CD8-positive, alpha-beta memory T cell (primary cell): Measurements from ENCODE around the gene CAPN13. TPM values are rescaled to one million over a fixed set of nuclear protein-coding genes. Genes with fewer than 3 reads are reported as not detected.
A peak's percentile ranks its signal among the peaks of the same experiment; 100 is the strongest.

Experiments
- CTCF ChIA-PET: fragments of 350-600 bp; sonication (Branson Sonifier 250); formaldehyde crosslinking; loops from one replicate; lab custom pipeline; 2021; ENCODE audit warnings: antibody characterized with exemption; lab: Charles Lee
- POLR2A ChIA-PET: fragments of 350-600 bp; sonication (Branson Sonifier 250); formaldehyde crosslinking; loops from one replicate; lab custom pipeline; 2021; ENCODE audit warnings: antibody characterized with exemption; lab: Charles Lee
- DNase-seq, 5 donors: peaks; one replicate each; pipeline versions ENCODE4 v3.0.0 to v3.0.0-alpha.2; 2020 to 2022; ENCODE audit warnings: mixed read lengths in 1 of 5
- H3K27ac ChIP-seq: one replicate; pipeline ENCODE4 v1.7.0; 2013; ENCODE audit warnings: low read depth, mild to moderate bottlenecking, low read length, moderate library complexity
- H3K27me3 ChIP-seq: 2 replicates; pipeline ENCODE4 v1.7.0; 2013; ENCODE audit warnings: low read length, mild to moderate bottlenecking; ENCODE audit not compliant: insufficient read depth, poor library complexity, severe bottlenecking
- H3K36me3 ChIP-seq: 2 replicates; pipeline ENCODE4 v1.7.0; 2013; ENCODE audit warnings: mild to moderate bottlenecking, low read length, moderate library complexity; ENCODE audit not compliant: insufficient read depth
- H3K4me1 ChIP-seq: 2 replicates; pipeline ENCODE4 v1.7.0; 2013; ENCODE audit warnings: mild to moderate bottlenecking, low read length, moderate library complexity; ENCODE audit not compliant: insufficient read depth
- H3K4me3 ChIP-seq: 2 replicates; pipeline ENCODE4 v1.7.0; 2013; ENCODE audit warnings: mild to moderate bottlenecking, low read length
- H3K9me3 ChIP-seq: 2 replicates; pipeline ENCODE4 v1.7.0; 2013; ENCODE audit warnings: mild to moderate bottlenecking, low read length
- H3K27ac Mint-ChIP-seq, 8 donors: one replicate each; pipeline ENCODE4 v1.8.0; 2020 to 2021; ENCODE audit warnings: mixed read lengths in 8 of 8, mild to moderate bottlenecking in 6 of 8, inconsistent platforms in 3 of 8, moderate library complexity in 3 of 8
- H3K27me3 Mint-ChIP-seq, 2 donors: one replicate each; pipeline ENCODE4 v1.8.0; 2020 to 2021; ENCODE audit warnings: mixed read lengths in 2 of 2, mild to moderate bottlenecking in 1 of 2, moderate library complexity in 1 of 2
- H3K36me3 Mint-ChIP-seq, 3 donors: one replicate each; pipeline ENCODE4 v1.8.0; 2020 to 2021; ENCODE audit warnings: mixed read lengths in 3 of 3, inconsistent platforms in 1 of 3, mild to moderate bottlenecking in 1 of 3
- H3K4me1 Mint-ChIP-seq, 3 donors: one replicate each; pipeline ENCODE4 v1.8.0; 2020 to 2021; ENCODE audit warnings: mixed read lengths in 3 of 3, inconsistent platforms in 1 of 3, mild to moderate bottlenecking in 1 of 3
- H3K4me3 Mint-ChIP-seq, 7 donors: one replicate each; pipeline ENCODE4 v1.8.0; 2020 to 2021; ENCODE audit warnings: mixed read lengths in 7 of 7, mild to moderate bottlenecking in 6 of 7, moderate library complexity in 4 of 7, inconsistent platforms in 2 of 7
- H3K9me3 Mint-ChIP-seq, 5 donors: one replicate each; pipeline ENCODE4 v1.8.0; 2020 to 2022; ENCODE audit warnings: mixed read lengths in 5 of 5, mild to moderate bottlenecking in 3 of 5, moderate library complexity in 2 of 5, inconsistent platforms in 1 of 5
- polyA plus RNA-seq: library from polyadenylated mRNA; unstranded; fragments of 300-500 nt; fragmentation: Illumina TruSeq; gene quantifications from one replicate; pipeline ENCODE4 v1.2.3, GENCODE V29; 2021
- total RNA-seq, 2 experiments: library from RNA; stranded (reverse); gene quantifications; one replicate each; pipeline ENCODE4 v1.2.3, GENCODE V29; 2021

CAPN13 gene
- total and polyA plus RNA-seq, 3 experiments from 2014 or later, result not detected

GRCh38 chr2:30691091-30691947 lies 115.9 kb downstream of the CAPN13 start:
- Histone ChIP-seq H3K4me1 (no peaks in the 10 kb centered on the region), H3K9me3 (no peaks in the 10 kb centered on the region), H3K4me3 (no peak overlapping the region), H3K27me3 (no peaks in the 10 kb centered on the region), H3K27ac (no peak overlapping the region), H3K36me3 (no peaks in the 10 kb centered on the region)
- H3K4me3 Mint-ChIP-seq, result no peak overlapping the region
- H3K27me3 Mint-ChIP-seq, result peaks cover 6 to 9% of the 10 kb centered on the region in 2 donors
- no peaks in the 10 kb centered on the region for H3K36me3 Mint-ChIP-seq
- no peak for DNase-seq
- no peaks in the 10 kb centered on the region for H3K4me1 Mint-ChIP-seq
- ChIA-PET CTCF (interaction anchor here (1.3 to 2.0 kb wide), 3 partner anchors 22 to 482 kb away, joined by 4 to 7 read pairs (median 5); no protein-coding TSS in a partner anchor), POLR2A (no interaction called here)
- peak overlapping the region in 1 of 8 donors; percentile 32 for H3K27ac Mint-ChIP-seq
- H3K9me3 Mint-ChIP-seq, result no peaks in the 10 kb centered on the region

- ChIA-PET CTCF (no interaction called here), POLR2A (no interaction called here)
These were observed 117.1 kb downstream of the CAPN13 start for GRCh38 chr2:30690126-30690561.

GRCh38 chr2:30689496-30690125 lies 117.6 kb downstream of the CAPN13 start:
- Mint-ChIP-seq H3K9me3 (no peaks in the 10 kb centered on the region), H3K36me3 (no peaks in the 10 kb centered on the region), H3K27me3 (peaks cover 3% of the 10 kb centered on the region in 2 donors), H3K4me1 (no peaks in the 10 kb centered on the region), H3K4me3 (no peak overlapping the region), H3K27ac (no peak overlapping the region)
- no peaks in the 10 kb centered on the region for H3K9me3 ChIP-seq
- POLR2A ChIA-PET, result no interaction called here
- no peaks in the 10 kb centered on the region for H3K4me1 ChIP-seq
- DNase-seq, result no peak
- H3K27ac ChIP-seq, result no peak overlapping the region
- H3K4me3 ChIP-seq, result no peak overlapping the region
- no peaks in the 10 kb centered on the region for H3K27me3 ChIP-seq
- CTCF ChIA-PET, result no interaction called here
- no peaks in the 10 kb centered on the region for H3K36me3 ChIP-seq

More at GRCh38 chr2:30690126-30690561, 117.1 kb downstream of the CAPN13 start:
- Histone ChIP-seq H3K4me1 (no peaks in the 10 kb centered on the region), H3K9me3 (no peaks in the 10 kb centered on the region), H3K27me3 (no peaks in the 10 kb centered on the region), H3K4me3 (no peak overlapping the region), H3K27ac (no peak overlapping the region), H3K36me3 (no peaks in the 10 kb centered on the region)
- Mint-ChIP-seq H3K27me3 (peaks cover 3 to 5% of the 10 kb centered on the region in 2 donors), H3K4me3 (no peak overlapping the region), H3K4me1 (no peaks in the 10 kb centered on the region), H3K9me3 (no peaks in the 10 kb centered on the region), H3K27ac (no peak overlapping the region), H3K36me3 (no peaks in the 10 kb centered on the region)
- DNase-seq, result no peak

GRCh38 chr2:30688956-30689401 lies 118.3 kb downstream of the CAPN13 start:
- H3K9me3 ChIP-seq, result no peaks in the 10 kb centered on the region
- ChIA-PET CTCF (interaction anchor here (1.5 to 1.7 kb wide), 2 partner anchors 11 to 23 kb away, joined by 3 to 5 read pairs; no protein-coding TSS in a partner anchor), POLR2A (no interaction called here)
- no peak overlapping the region for H3K27ac ChIP-seq
- no peaks in the 10 kb centered on the region for H3K27me3 ChIP-seq
- Mint-ChIP-seq H3K36me3 (no peaks in the 10 kb centered on the region), H3K27ac (peak overlapping the region in 1 of 8 donors; percentile 23), H3K9me3 (no peaks in the 10 kb centered on the region), H3K4me3 (no peak overlapping the region), H3K27me3 (peaks cover 3% of the 10 kb centered on the region in 2 donors), H3K4me1 (no peaks in the 10 kb centered on the region)
- no peak overlapping the region for H3K4me3 ChIP-seq
- no peak for DNase-seq
- no peaks in the 10 kb centered on the region for H3K4me1 ChIP-seq
- no peaks in the 10 kb centered on the region for H3K36me3 ChIP-seq

GRCh38 chr2:30686669-30687068 lies 120.6 kb downstream of the CAPN13 start:
- Mint-ChIP-seq H3K27me3 (peaks cover 3 to 6% of the 10 kb centered on the region in 2 donors), H3K4me3 (no peak overlapping the region), H3K36me3 (no peaks in the 10 kb centered on the region), H3K9me3 (no peaks in the 10 kb centered on the region), H3K4me1 (no peaks in the 10 kb centered on the region), H3K27ac (no peak overlapping the region)
- Histone ChIP-seq H3K27me3 (no peaks in the 10 kb centered on the region), H3K4me3 (no peak overlapping the region), H3K4me1 (no peaks in the 10 kb centered on the region), H3K9me3 (no peaks in the 10 kb centered on the region), H3K36me3 (no peaks in the 10 kb centered on the region), H3K27ac (no peak overlapping the region)
- DNase-seq, result no peak
- ChIA-PET POLR2A (no interaction called here), CTCF (interaction anchor here (0.7 to 2.5 kb wide), 4 partner anchors 19 to 522 kb away, joined by 3 to 12 read pairs (median 4); no protein-coding TSS in a partner anchor)

- H3K4me3 Mint-ChIP-seq, result no peak overlapping the region
- Histone ChIP-seq H3K4me3 (no peak overlapping the region), H3K9me3 (no peaks in the 10 kb centered on the region), H3K4me1 (no peaks in the 10 kb centered on the region), H3K36me3 (no peaks in the 10 kb centered on the region), H3K27me3 (no peaks in the 10 kb centered on the region), H3K27ac (no peak overlapping the region)
- no peaks in the 10 kb centered on the region for H3K4me1 Mint-ChIP-seq
- no peak overlapping the region for H3K27ac Mint-ChIP-seq
- no peaks in the 10 kb centered on the region for H3K36me3 Mint-ChIP-seq
- no peaks in the 10 kb centered on the region for H3K9me3 Mint-ChIP-seq
- no peak for DNase-seq
- CTCF ChIA-PET, result interaction anchor here (0.7 to 2.5 kb wide), 5 partner anchors 19 to 521 kb away, joined by 3 to 12 read pairs (median 4); no protein-coding TSS in a partner anchor
- POLR2A ChIA-PET, result interaction anchor here (0.6 kb wide), 1 partner anchor 332 kb away, joined by 4 read pairs; no protein-coding TSS in a partner anchor
- peaks cover 3 to 6% of the 10 kb centered on the region in 2 donors for H3K27me3 Mint-ChIP-seq
These were observed 121.2 kb downstream of the CAPN13 start for GRCh38 chr2:30686000-30686399.

- CTCF ChIA-PET, result interaction anchor here (1.4 to 2.5 kb wide), 2 partner anchors 27 to 446 kb away, joined by 5 to 12 read pairs; no protein-coding TSS in a partner anchor
These were observed 122.2 kb downstream of the CAPN13 start for GRCh38 chr2:30684996-30685395.

GRCh38 chr2:30684516-30684915 lies 122.7 kb downstream of the CAPN13 start:
- H3K9me3 Mint-ChIP-seq, result no peaks in the 10 kb centered on the region
- CTCF ChIA-PET, result no interaction called here
- Histone ChIP-seq H3K4me1 (no peaks in the 10 kb centered on the region), H3K4me3 (no peak overlapping the region), H3K27ac (no peak overlapping the region), H3K27me3 (no peaks in the 10 kb centered on the region), H3K9me3 (no peaks in the 10 kb centered on the region), H3K36me3 (no peaks in the 10 kb centered on the region)
- H3K4me3 Mint-ChIP-seq, result no peak overlapping the region
- no peak for DNase-seq
- POLR2A ChIA-PET, result no interaction called here
- H3K36me3 Mint-ChIP-seq, result no peaks in the 10 kb centered on the region
- H3K27ac Mint-ChIP-seq, result no peak overlapping the region
- peaks cover 5 to 6% of the 10 kb centered on the region in 2 donors for H3K27me3 Mint-ChIP-seq
- no peaks in the 10 kb centered on the region for H3K4me1 Mint-ChIP-seq

More at GRCh38 chr2:30684996-30685395, 122.2 kb downstream of the CAPN13 start:
- Mint-ChIP-seq H3K27me3 (peaks cover 5 to 6% of the 10 kb centered on the region in 2 donors), H3K4me3 (no peak overlapping the region), H3K36me3 (no peaks in the 10 kb centered on the region), H3K4me1 (no peaks in the 10 kb centered on the region), H3K27ac (no peak overlapping the region), H3K9me3 (no peaks in the 10 kb centered on the region)
- Histone ChIP-seq H3K4me1 (no peaks in the 10 kb centered on the region), H3K36me3 (no peaks in the 10 kb centered on the region), H3K27ac (no peak overlapping the region), H3K4me3 (no peak overlapping the region), H3K27me3 (no peaks in the 10 kb centered on the region), H3K9me3 (no peaks in the 10 kb centered on the region)
- POLR2A ChIA-PET, result no interaction called here
- DNase-seq, result no peak
